Subcutaneous abdominal adipose tissue (tissue), 5 donors: ENCODE measurements around the gene ARVCF.

ENCODE experiments used
- H3K27ac ChIP-seq: one replicate; pipeline ENCODE4 v1.7.0; 2013; ENCODE audit warnings: low read depth, mild to moderate bottlenecking, inconsistent platforms, low read length, moderate library complexity
- H3K27me3 ChIP-seq, 5 donors: one replicate each; pipeline ENCODE4 v1.7.0; 2013; ENCODE audit warnings: low read length in 5 of 5, inconsistent platforms in 1 of 5; ENCODE audit not compliant: control insufficient read depth in 5 of 5, insufficient read depth in 4 of 5
- H3K36me3 ChIP-seq, 5 donors: one replicate each; pipeline ENCODE4 v1.7.0; 2013; ENCODE audit warnings: low read length in 5 of 5; ENCODE audit not compliant: control insufficient read depth in 5 of 5, insufficient read depth in 5 of 5
- H3K4me1 ChIP-seq, 5 donors: one replicate each; pipeline ENCODE4 v1.7.0; 2013; ENCODE audit warnings: low read length in 5 of 5, mild to moderate bottlenecking in 3 of 5, moderate library complexity in 1 of 5; ENCODE audit not compliant: control insufficient read depth in 5 of 5, insufficient read depth in 5 of 5
- H3K4me3 ChIP-seq, 5 donors: one replicate each; pipeline ENCODE4 v1.7.0; 2013; ENCODE audit warnings: low read length in 5 of 5, low read depth in 1 of 5
- H3K9ac ChIP-seq, 5 donors: one replicate each; pipeline ENCODE4 v1.7.0; 2013; ENCODE audit warnings: low read length in 5 of 5, mild to moderate bottlenecking in 4 of 5, moderate library complexity in 3 of 5
- H3K9me3 ChIP-seq, 5 donors: one replicate each; pipeline ENCODE4 v1.7.0; 2013; ENCODE audit warnings: low read length in 5 of 5; ENCODE audit not compliant: control insufficient read depth in 5 of 5
- donor health status: healthy.
- donor health status: healthy.
- donor health status: healthy.
- donor health status: healthy.
- donor health status: healthy.

The ARVCF gene

GRCh38 chr22:19980766-19981165 is 35.9 kb downstream of the ARVCF start:
- H3K4me1 ChIP-seq, result peaks cover 0 to 13% (median 7%) of the 10 kb centered on the region in 5 donors
- H3K4me3 ChIP-seq, result no peak overlapping the region
- H3K36me3 ChIP-seq, result peaks cover 0 to 48% (median 36%) of the 10 kb centered on the region in 5 donors
- H3K9ac ChIP-seq, result no peak overlapping the region
- no peaks in the 10 kb centered on the region for H3K27me3 ChIP-seq
- H3K9me3 ChIP-seq, result no peaks in the 10 kb centered on the region
- H3K27ac ChIP-seq, result no peak overlapping the region

- peaks cover 0 to 13% (median 2%) of the 10 kb centered on the region in 5 donors for H3K4me1 ChIP-seq
- H3K4me3 ChIP-seq, result no peak overlapping the region
- H3K36me3 ChIP-seq, result peaks cover 0 to 48% (median 36%) of the 10 kb centered on the region in 5 donors
- H3K9ac ChIP-seq, result no peak overlapping the region
- no peaks in the 10 kb centered on the region for H3K9me3 ChIP-seq
- no peaks in the 10 kb centered on the region for H3K27me3 ChIP-seq
- H3K27ac ChIP-seq, result no peak overlapping the region
Measured at GRCh38 chr22:19979712-19980493, 36.7 kb downstream of the ARVCF start.

- Histone ChIP-seq H3K27me3 (no peaks in the 10 kb centered on the region), H3K9me3 (no peaks in the 10 kb centered on the region), H3K9ac (no peak overlapping the region), H3K4me1 (peaks cover 0 to 15% (median 0%) of the 10 kb centered on the region in 5 donors), H3K4me3 (no peak overlapping the region), H3K27ac (no peak overlapping the region), H3K36me3 (peaks cover 0 to 49% (median 38%) of the 10 kb centered on the region in 5 donors)
Measured at GRCh38 chr22:19978748-19979147, 37.9 kb downstream of the ARVCF start.

GRCh38 chr22:19977296-19978243 is 39.1 kb downstream of the ARVCF start:
- no peak overlapping the region for H3K9ac ChIP-seq
- no peak overlapping the region for H3K4me3 ChIP-seq
- no peak overlapping the region for H3K27ac ChIP-seq
- no peaks in the 10 kb centered on the region for H3K9me3 ChIP-seq
- no peaks in the 10 kb centered on the region for H3K27me3 ChIP-seq
- H3K4me1 ChIP-seq, result peaks cover 0 to 15% (median 0%) of the 10 kb centered on the region in 5 donors
- peaks cover 0 to 57% (median 45%) of the 10 kb centered on the region in 5 donors for H3K36me3 ChIP-seq

GRCh38 chr22:19976671-19977070 is 40.0 kb downstream of the ARVCF start:
- Histone ChIP-seq H3K36me3 (peaks cover 0 to 63% (median 49%) of the 10 kb centered on the region in 5 donors), H3K4me1 (peaks cover 0 to 15% (median 0%) of the 10 kb centered on the region in 5 donors), H3K4me3 (no peak overlapping the region), H3K27ac (no peak overlapping the region), H3K9me3 (no peaks in the 10 kb centered on the region), H3K27me3 (no peaks in the 10 kb centered on the region), H3K9ac (no peak overlapping the region)

GRCh38 chr22:19975707-19976035 is 41.0 kb downstream of the ARVCF start:
- peaks cover 0 to 60% (median 46%) of the 10 kb centered on the region in 5 donors for H3K36me3 ChIP-seq
- H3K27ac ChIP-seq, result no peak overlapping the region
- no peaks in the 10 kb centered on the region for H3K9me3 ChIP-seq
- peak overlapping the region in 2 of 5 donors; percentile 13 to 58 for H3K9ac ChIP-seq
- H3K4me1 ChIP-seq, result peaks cover 0 to 17% (median 4%) of the 10 kb centered on the region in 5 donors
- no peaks in the 10 kb centered on the region for H3K27me3 ChIP-seq
- H3K4me3 ChIP-seq, result no peak overlapping the region

- H3K9ac ChIP-seq, result peak overlapping the region in 2 of 5 donors; percentile 26 to 58
- peaks cover 0 to 19% (median 6%) of the 10 kb centered on the region in 5 donors for H3K4me1 ChIP-seq
- H3K9me3 ChIP-seq, result no peaks in the 10 kb centered on the region
- H3K27me3 ChIP-seq, result no peaks in the 10 kb centered on the region
- H3K27ac ChIP-seq, result no peak overlapping the region
- peaks cover 0 to 55% (median 42%) of the 10 kb centered on the region in 5 donors for H3K36me3 ChIP-seq
- no peak overlapping the region for H3K4me3 ChIP-seq
Measured at GRCh38 chr22:19974935-19975706, 41.5 kb downstream of the ARVCF start.

- peaks cover 0 to 51% (median 39%) of the 10 kb centered on the region in 5 donors for H3K36me3 ChIP-seq
- peak overlapping the region in 1 of 5 donors; percentile 58 for H3K9ac ChIP-seq
- H3K4me1 ChIP-seq, result peaks cover 0 to 19% (median 6%) of the 10 kb centered on the region in 5 donors
- no peaks in the 10 kb centered on the region for H3K27me3 ChIP-seq
- H3K4me3 ChIP-seq, result no peak overlapping the region
- no peaks in the 10 kb centered on the region for H3K9me3 ChIP-seq
- no peak overlapping the region for H3K27ac ChIP-seq
Measured at GRCh38 chr22:19974268-19974861, 42.3 kb downstream of the ARVCF start.

- H3K4me1 ChIP-seq, result peaks cover 0 to 19% (median 6%) of the 10 kb centered on the region in 5 donors
- H3K36me3 ChIP-seq, result peaks cover 0 to 51% (median 38%) of the 10 kb centered on the region in 5 donors
Measured at GRCh38 chr22:19973551-19974267, 42.9 kb downstream of the ARVCF start.

More at GRCh38 chr22:19973551-19974267, 42.9 kb downstream of the ARVCF start:
- no peak overlapping the region for H3K9ac ChIP-seq
- H3K27ac ChIP-seq, result no peak overlapping the region
- no peaks in the 10 kb centered on the region for H3K27me3 ChIP-seq
- H3K9me3 ChIP-seq, result no peaks in the 10 kb centered on the region
- H3K4me3 ChIP-seq, result no peak overlapping the region
